Naive thymus-derived CD4-positive, alpha-beta T cell (primary cell): ENCODE measurements around the gene RNF40. TPM values are rescaled to one million over a fixed set of nuclear protein-coding genes. Genes with fewer than 3 reads are reported as not detected.

ENCODE experiments used
- ATAC-seq: fragments of 150-1000 bp; cut with Tn5 transposase; 2 replicates; pipeline ENCODE4 v1.10.0; 2021; ENCODE audit warnings: mild to moderate bottlenecking, moderate library complexity
- CTCF ChIA-PET: fragments of 350-600 bp; sonication (Branson Sonifier 250); formaldehyde crosslinking; loops from one replicate; lab custom pipeline; 2021; ENCODE audit warnings: antibody characterized with exemption; lab: Charles Lee
- POLR2A ChIA-PET: fragments of 350-600 bp; sonication (Branson Sonifier 250); formaldehyde crosslinking; loops from one replicate; lab custom pipeline; 2021; ENCODE audit warnings: antibody characterized with exemption, inconsistent platforms; lab: Charles Lee
- DNase-seq, 9 donors: peaks; one replicate each; pipeline versions ENCODE4 v3.0.0 to v3.0.0-alpha.2; 2020 to 2022; ENCODE audit warnings: mixed read lengths in 1 of 9
- H3K27ac ChIP-seq: one replicate; pipeline ENCODE4 v1.7.0; 2013; ENCODE audit warnings: mild to moderate bottlenecking, low read depth, low read length, moderate library complexity
- H3K27me3 ChIP-seq, 2 donors: one replicate each; pipeline ENCODE4 v1.7.0; 2013; ENCODE audit warnings: low read length in 2 of 2, mild to moderate bottlenecking in 2 of 2, moderate library complexity in 2 of 2; ENCODE audit not compliant: control insufficient read depth in 2 of 2, insufficient read depth in 2 of 2
- H3K36me3 ChIP-seq, 3 experiments: 1 replicate in 2 of 3; 2 replicates in 1 of 3; pipeline ENCODE4 v1.7.0; 2013; ENCODE audit warnings: low read length in 3 of 3, mild to moderate bottlenecking in 3 of 3, moderate library complexity in 1 of 3; ENCODE audit not compliant: insufficient read depth in 3 of 3, control insufficient read depth in 2 of 3
- H3K4me1 ChIP-seq, 2 donors: one replicate each; pipeline ENCODE4 v1.7.0; 2013; ENCODE audit warnings: low read length in 2 of 2, mild to moderate bottlenecking in 2 of 2, moderate library complexity in 1 of 2; ENCODE audit not compliant: control insufficient read depth in 2 of 2, insufficient read depth in 2 of 2
- H3K4me3 ChIP-seq: 2 replicates; pipeline ENCODE4 v1.7.0; 2013; ENCODE audit warnings: mild to moderate bottlenecking, low read length
- H3K9me3 ChIP-seq, 3 experiments: 1 replicate in 2 of 3; 2 replicates in 1 of 3; pipeline ENCODE4 v1.7.0; 2013; ENCODE audit warnings: low read length in 3 of 3; ENCODE audit not compliant: control insufficient read depth in 2 of 3
- H3K27ac Mint-ChIP-seq, 9 donors: one replicate each; pipeline ENCODE4 v1.8.0; 2020 to 2022; ENCODE audit warnings: mixed read lengths in 9 of 9, mild to moderate bottlenecking in 8 of 9, moderate library complexity in 5 of 9, inconsistent platforms in 2 of 9
- H3K27me3 Mint-ChIP-seq, 5 donors: one replicate each; pipeline ENCODE4 v1.8.0; 2021 to 2022; ENCODE audit warnings: mixed read lengths in 5 of 5, mild to moderate bottlenecking in 1 of 5
- H3K36me3 Mint-ChIP-seq, 5 donors: one replicate each; pipeline ENCODE4 v1.8.0; 2020 to 2022; ENCODE audit warnings: mixed read lengths in 5 of 5, mild to moderate bottlenecking in 3 of 5, inconsistent platforms in 1 of 5
- H3K4me1 Mint-ChIP-seq, 7 donors: one replicate each; pipeline ENCODE4 v1.8.0; 2020 to 2022; ENCODE audit warnings: mixed read lengths in 7 of 7, mild to moderate bottlenecking in 3 of 7, inconsistent platforms in 1 of 7
- H3K4me3 Mint-ChIP-seq, 10 donors: one replicate each; pipeline ENCODE4 v1.8.0; 2020 to 2022; ENCODE audit warnings: mild to moderate bottlenecking in 10 of 10, mixed read lengths in 10 of 10, moderate library complexity in 6 of 10, inconsistent platforms in 2 of 10
- H3K9me3 Mint-ChIP-seq, 11 donors: one replicate each; pipeline ENCODE4 v1.8.0; 2020 to 2022; ENCODE audit warnings: mixed read lengths in 11 of 11, mild to moderate bottlenecking in 4 of 11, inconsistent platforms in 1 of 11, moderate library complexity in 1 of 11
- intact Hi-C, 2 donors: fragments of 100-400 bp; cut with micrococcal nuclease; formaldehyde crosslinking; loops; one replicate each; pipeline ENCODE4 v1.15.1; 2023
- polyA plus RNA-seq, 2 donors: library from polyadenylated mRNA; unstranded; fragments of 300-500 nt; fragmentation: Illumina TruSeq; gene quantifications; one replicate each; pipeline ENCODE4 v1.2.3, GENCODE V29; 2021
- total RNA-seq, 6 experiments: library from RNA in 5 of 6; stranded (reverse) in 5 of 6; gene quantifications; 1 replicate in 5 of 6; 2 replicates in 1 of 6; pipeline ENCODE4 v1.2.3 and lab custom pipeline; 2021 to 2026

Gene RNF40
- total and polyA plus RNA-seq, 7 experiments from 2014 or later = 19.4 to 122 (median 87.7) TPM

GRCh38 chr16:30760001-30760559 is 2.0 kb upstream of the RNF40 start:
- H3K27me3 Mint-ChIP-seq = no peaks in the 10 kb centered on the region
- peaks cover 0 to 12% (median 1%) of the 10 kb centered on the region in 5 donors for H3K36me3 Mint-ChIP-seq
- Histone ChIP-seq H3K27ac (no peak overlapping the region), H3K4me1 (peaks cover 17 to 20% of the 10 kb centered on the region in 2 donors), H3K9me3 (no peaks in the 10 kb centered on the region), H3K27me3 (no peaks in the 10 kb centered on the region), H3K36me3 (peaks cover 9 to 56% (median 12%) of the 10 kb centered on the region in 3 experiments), H3K4me3 (no peak overlapping the region)
- intact Hi-C loops = loop anchor here (5.0 kb wide), 3 partner anchors 103 to 142 kb away; partner anchors contain the start of genes CTF1 (in 1 of the 2) and FBRS (in 1 of the 2)
- H3K4me3 Mint-ChIP-seq = peak overlapping the region in 9 of 10 donors; percentile 2 to 98 (median 74)
- ChIA-PET POLR2A (interaction anchor here (1.0 to 2.5 kb wide), 2 partner anchors 11 to 16 kb away, joined by 3 to 17 read pairs; partner anchors contain the start of gene PHKG2), CTCF (no interaction called here)
- peaks cover 21 to 37% (median 27%) of the 10 kb centered on the region in 7 donors for H3K4me1 Mint-ChIP-seq
- ATAC-seq (no peak), DNase-seq (no peak)
- H3K9me3 Mint-ChIP-seq = no peaks in the 10 kb centered on the region
- no peak overlapping the region for H3K27ac Mint-ChIP-seq

GRCh38 chr16:30760577-30761426 is 1.3 kb upstream of the RNF40 start:
- Histone ChIP-seq H3K4me3 (peak overlapping the region; percentile 99), H3K27ac (peak overlapping the region; percentile 88), H3K36me3 (peaks cover 16 to 58% (median 19%) of the 10 kb centered on the region in 3 experiments), H3K4me1 (peaks cover 17 to 22% of the 10 kb centered on the region in 2 donors), H3K9me3 (no peaks in the 10 kb centered on the region), H3K27me3 (no peaks in the 10 kb centered on the region)
- ATAC-seq (no peak), DNase-seq (no peak)
- ChIA-PET POLR2A (interaction anchor here (1.1 to 2.5 kb wide), 2 partner anchors 12 to 13 kb away, joined by 5 to 17 read pairs; partner anchors contain the start of gene PHKG2), CTCF (no interaction called here)
- H3K4me3 Mint-ChIP-seq = peak overlapping the region; percentile 96 to 98 (median 97)
- H3K4me1 Mint-ChIP-seq = peaks cover 21 to 37% (median 30%) of the 10 kb centered on the region in 7 donors
- intact Hi-C loops = loop anchor here (5.0 kb wide), 3 partner anchors 104 to 141 kb away; partner anchors contain the start of genes CTF1 (in 1 of the 2) and FBRS (in 1 of the 2)
- peaks cover under 1 to 16% (median 7%) of the 10 kb centered on the region in 5 donors for H3K36me3 Mint-ChIP-seq
- H3K9me3 Mint-ChIP-seq = no peaks in the 10 kb centered on the region
- peak overlapping the region in 8 of 9 donors; percentile 9 to 96 (median 74) for H3K27ac Mint-ChIP-seq
- H3K27me3 Mint-ChIP-seq = no peaks in the 10 kb centered on the region

- H3K9me3 Mint-ChIP-seq = no peaks in the 10 kb centered on the region
- Histone ChIP-seq H3K36me3 (peaks cover 22 to 58% (median 23%) of the 10 kb centered on the region in 3 experiments), H3K27me3 (no peaks in the 10 kb centered on the region), H3K27ac (peak overlapping the region; percentile 88), H3K9me3 (no peaks in the 10 kb centered on the region), H3K4me1 (peaks cover 17 to 25% of the 10 kb centered on the region in 2 donors), H3K4me3 (peak overlapping the region; percentile 99)
- peaks cover 3 to 19% (median 10%) of the 10 kb centered on the region in 5 donors for H3K36me3 Mint-ChIP-seq
- H3K27me3 Mint-ChIP-seq = no peaks in the 10 kb centered on the region
- ChIA-PET POLR2A (interaction anchor here (1.1 kb wide), 1 partner anchor 14 kb away, joined by 5 read pairs; the partner anchor contains the start of gene PHKG2), CTCF (no interaction called here)
- peak in 3 of 9 donors; percentile 12 to 47 (median 24) for DNase-seq
- H3K27ac Mint-ChIP-seq = peak overlapping the region; percentile 82 to 96 (median 93)
- ATAC-seq = peak; percentile 24
- H3K4me3 Mint-ChIP-seq = peak overlapping the region; percentile 96 to 98 (median 97)
- intact Hi-C loops = loop anchor here (5.0 kb wide), 3 partner anchors 104 to 141 kb away; partner anchors contain the start of genes CTF1 (in 1 of the 2) and FBRS (in 1 of the 2)
- peaks cover 21 to 37% (median 30%) of the 10 kb centered on the region in 7 donors for H3K4me1 Mint-ChIP-seq
Measured at GRCh38 chr16:30761427-30761927, 645 bp upstream of the RNF40 start.

GRCh38 chr16:30762991-30763725 is 1.0 kb downstream of the RNF40 start:
- H3K4me1 Mint-ChIP-seq = peaks cover 21 to 43% (median 33%) of the 10 kb centered on the region in 7 donors
- H3K4me1 ChIP-seq = peaks cover 17 to 37% of the 10 kb centered on the region in 2 donors

GRCh38 chr16:30764086-30764485 is 2.0 kb downstream of the RNF40 start:
- Histone ChIP-seq H3K4me1 (peaks cover 17 to 38% of the 10 kb centered on the region in 2 donors), H3K36me3 (peaks cover 29 to 72% (median 40%) of the 10 kb centered on the region in 3 experiments), H3K27me3 (no peaks in the 10 kb centered on the region), H3K27ac (no peak overlapping the region), H3K4me3 (no peak overlapping the region), H3K9me3 (no peaks in the 10 kb centered on the region)
- ATAC-seq (no peak), DNase-seq (no peak)
- no peaks in the 10 kb centered on the region for H3K27me3 Mint-ChIP-seq
- intact Hi-C loops = loop anchor here (5.0 kb wide), 3 partner anchors 107 to 138 kb away; partner anchors contain the start of genes CTF1 (in 1 of the 2) and FBRS (in 1 of the 2)
- peaks cover 3 to 35% (median 16%) of the 10 kb centered on the region in 5 donors for H3K36me3 Mint-ChIP-seq
- H3K9me3 Mint-ChIP-seq = no peaks in the 10 kb centered on the region
- peak overlapping the region in 8 of 10 donors; percentile 39 to 98 (median 80) for H3K4me3 Mint-ChIP-seq
- ChIA-PET POLR2A (interaction anchor here (0.6 to 3.2 kb wide), 4 partner anchors 11 to 1916 kb away, joined by 3 to 9 read pairs (median 5); no protein-coding TSS in a partner anchor), CTCF (interaction anchor here (1.2 kb wide), 1 partner anchor 11 kb away, joined by 3 read pairs; no protein-coding TSS in a partner anchor)
- peaks cover 21 to 43% (median 32%) of the 10 kb centered on the region in 7 donors for H3K4me1 Mint-ChIP-seq
- peak overlapping the region in 3 of 9 donors; percentile 14 to 65 (median 28) for H3K27ac Mint-ChIP-seq

More at GRCh38 chr16:30762991-30763725, 1.0 kb downstream of the RNF40 start:
- CTCF ChIA-PET = no interaction called here
- H3K36me3 Mint-ChIP-seq = peaks cover 3 to 29% (median 14%) of the 10 kb centered on the region in 5 donors
- DNase-seq (no peak), ATAC-seq (no peak)
- Histone ChIP-seq H3K27me3 (no peaks in the 10 kb centered on the region), H3K27ac (peak overlapping the region; percentile 88), H3K4me3 (peak overlapping the region; percentile 99), H3K36me3 (peaks cover 24 to 63% (median 30%) of the 10 kb centered on the region in 3 experiments), H3K9me3 (no peaks in the 10 kb centered on the region)
- intact Hi-C loops = loop anchor here (1.0 to 5.0 kb wide), 16 partner anchors 12 to 696 kb away; partner anchors contain the start of genes FBRS (in 2 of the 2), PHKG2 (in 2 of the 2), ARMC5 (in 1 of the 2) and CTF1 (in 1 of the 2)
- peak overlapping the region; percentile 96 to 98 (median 97) for H3K4me3 Mint-ChIP-seq
- POLR2A ChIA-PET = interaction anchor here (0.7 to 3.2 kb wide), 3 partner anchors 12 to 111 kb away, joined by 5 to 9 read pairs (median 6); partner anchors contain the start of gene PHKG2
- H3K27me3 Mint-ChIP-seq = no peaks in the 10 kb centered on the region
- H3K9me3 Mint-ChIP-seq = no peaks in the 10 kb centered on the region
- H3K27ac Mint-ChIP-seq = peak overlapping the region; percentile 82 to 96 (median 93)
